Karpas-422 (cell line): ENCODE measurements around the gene ATG9B. TPM values are rescaled to one million over a fixed set of nuclear protein-coding genes. Genes with fewer than 3 reads are reported as not detected.
A peak's percentile ranks its signal among the peaks of the same experiment; 100 is the strongest.

Source experiments
- DNase-seq: peaks from one replicate; pipeline ENCODE4 v3.0.0-alpha.2; 2015
- H2AFZ ChIP-seq: fragments of 200-600 bp; sonication (generic); 2 replicates; pipeline ENCODE4 v1.6.1; 2014; ENCODE audit warnings: antibody characterized with exemption, low read length, mixed read lengths
- H3K27ac ChIP-seq: fragments of 200-600 bp; sonication (generic); 2 replicates; pipeline ENCODE4 v1.5.1; 2014; ENCODE audit warnings: mild to moderate bottlenecking, low read length, moderate library complexity
- H3K27me3 ChIP-seq: fragments of 200-600 bp; sonication (generic); 2 replicates; pipeline ENCODE4 v1.6.1; 2014; ENCODE audit warnings: low read length, mixed read lengths
- H3K36me3 ChIP-seq: fragments of 200-600 bp; sonication (generic); 2 replicates; pipeline ENCODE4 v1.6.1; 2014; ENCODE audit warnings: low read length, mixed read lengths; ENCODE audit not compliant: insufficient read depth
- H3K4me1 ChIP-seq: fragments of 200-600 bp; sonication (generic); 2 replicates; pipeline ENCODE4 v1.6.1; 2014; ENCODE audit warnings: mild to moderate bottlenecking, low read length, mixed read lengths
- H3K4me2 ChIP-seq: fragments of 200-600 bp; sonication (generic); 2 replicates; pipeline ENCODE4 v1.6.1; 2014; ENCODE audit warnings: low read length, low read depth, mild to moderate bottlenecking; ENCODE audit not compliant: poor library complexity, severe bottlenecking
- H3K4me3 ChIP-seq: fragments of 200-600 bp; sonication (generic); 2 replicates; pipeline ENCODE4 v1.5.1; 2014; ENCODE audit warnings: mild to moderate bottlenecking, antibody characterized with exemption, low read length, mixed read lengths
- H3K79me2 ChIP-seq: fragments of 200-600 bp; sonication (generic); 2 replicates; pipeline ENCODE4 v1.6.1; 2014; ENCODE audit warnings: mild to moderate bottlenecking, low read length, mixed read lengths
- H3K9ac ChIP-seq: fragments of 200-600 bp; sonication (generic); 2 replicates; pipeline ENCODE4 v1.6.0; 2014; ENCODE audit warnings: low read length
- H3K9me2 ChIP-seq: fragments of 200-600 bp; sonication (generic), shearing (Covaris generic); replicated peaks from 2 replicates; pipeline ENCODE4 v1.6.0; 2014; ENCODE audit warnings: mild to moderate bottlenecking, low read length, moderate library complexity; ENCODE audit not compliant: insufficient read depth
- H3K9me3 ChIP-seq: fragments of 300-700, 200-600 bp; sonication (generic); 2 replicates; pipeline ENCODE4 v1.6.1; 2014; ENCODE audit warnings: low read length, mixed read lengths
- H4K20me1 ChIP-seq: fragments of 200-600 bp; sonication (generic); 2 replicates; pipeline ENCODE4 v1.6.1; 2014; ENCODE audit warnings: mild to moderate bottlenecking, antibody characterized with exemption, low read length, low read depth; ENCODE audit not compliant: insufficient read depth
- total RNA-seq: library from RNA; depleted of rRNA; stranded (reverse); fragments of >200 nt; shearing (Covaris generic); gene quantifications from 2 replicates; pipeline ENCODE4 v1.2.3, GENCODE V29; 2014; ENCODE audit warnings: low replicate concordance

ATG9B gene
- total RNA-seq, 1 experiment from 2014 or later: 0.78 TPM

DNA sequence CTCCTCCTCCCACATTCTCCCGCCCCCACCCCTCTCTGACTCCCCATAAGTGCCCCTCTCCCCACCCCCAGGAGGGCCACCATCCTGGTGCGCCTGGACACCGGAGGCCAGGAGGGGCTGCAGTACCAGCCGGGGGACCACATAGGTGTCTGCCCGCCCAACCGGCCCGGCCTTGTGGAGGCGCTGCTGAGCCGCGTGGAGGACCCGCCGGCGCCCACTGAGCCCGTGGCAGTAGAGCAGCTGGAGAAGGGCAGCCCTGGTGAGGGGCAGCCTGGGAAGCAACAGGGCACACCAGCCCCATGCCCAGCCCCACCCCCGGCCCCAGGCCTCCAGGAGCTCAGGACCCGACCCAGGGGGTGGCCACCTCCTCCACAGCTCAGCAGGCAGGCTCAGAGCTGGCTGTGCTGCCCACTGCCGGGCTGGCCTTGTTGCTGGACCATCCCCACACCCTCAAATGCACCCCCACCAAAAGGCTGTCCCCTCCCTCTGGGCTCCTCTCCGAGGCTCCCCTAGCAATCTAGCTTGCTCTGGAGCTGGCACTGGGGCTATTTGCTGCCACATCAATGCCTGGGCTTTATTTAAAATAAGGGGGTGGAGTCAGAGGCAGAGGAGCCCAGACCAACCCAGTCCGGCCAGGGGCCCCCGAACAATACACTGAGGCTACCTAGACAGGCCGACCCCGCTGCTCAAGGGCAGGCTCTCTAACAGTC, 14.8 kb downstream of the ATG9B start:
- H3K4me1 ChIP-seq: peaks cover 47% of the 10 kb centered on the region
- DNase-seq: peak; percentile 75
- no peaks in the 10 kb centered on the region for H3K9me2 ChIP-seq
- no peaks in the 10 kb centered on the region for H3K36me3 ChIP-seq
- H3K27ac ChIP-seq: peak overlapping the region; percentile 43; the same call in 1 of the 2 replicates
- H3K4me3 ChIP-seq: peak overlapping the region; percentile 81
- no peaks in the 10 kb centered on the region for H3K27me3 ChIP-seq
- H3K4me2 ChIP-seq: peak overlapping the region; percentile 82
- no peaks in the 10 kb centered on the region for H4K20me1 ChIP-seq
- no peaks in the 10 kb centered on the region for H3K9me3 ChIP-seq
- H2AFZ ChIP-seq: peak overlapping the region; percentile 25; the same call in 1 of the 2 replicates
- peaks cover 7% of the 10 kb centered on the region; the same call in 1 of the 2 replicates for H3K79me2 ChIP-seq
- H3K9ac ChIP-seq: peak overlapping the region; percentile 88

- Histone ChIP-seq H3K27me3 (no peaks in the 10 kb centered on the region), H3K27ac (peak overlapping the region; percentile 43; the same call in 1 of the 2 replicates), H3K9me3 (no peaks in the 10 kb centered on the region), H3K9ac (peak overlapping the region; percentile 88), H2AFZ (peak overlapping the region; percentile 84; the same call in 1 of the 2 replicates), H3K79me2 (peaks cover 7% of the 10 kb centered on the region; the same call in 1 of the 2 replicates), H3K36me3 (no peaks in the 10 kb centered on the region), H3K9me2 (no peaks in the 10 kb centered on the region), H3K4me1 (peaks cover 39% of the 10 kb centered on the region), H3K4me2 (peak overlapping the region; percentile 82), H4K20me1 (no peaks in the 10 kb centered on the region), H3K4me3 (peak overlapping the region; percentile 81)
- DNase-seq: peak; percentile 96
Observed at GRCh38 chr7:151008511-151009323, 15.6 kb downstream of the ATG9B start.

GRCh38 chr7:151008143-151008510, 16.2 kb downstream of the ATG9B start:
- no peaks in the 10 kb centered on the region for H3K9me2 ChIP-seq
- H3K4me2 ChIP-seq: peak overlapping the region; percentile 82
- H3K79me2 ChIP-seq: peaks cover 7% of the 10 kb centered on the region; the same call in 1 of the 2 replicates
- peak overlapping the region; percentile 84; the same call in 1 of the 2 replicates for H2AFZ ChIP-seq
- no peaks in the 10 kb centered on the region for H3K27me3 ChIP-seq
- no peaks in the 10 kb centered on the region for H3K36me3 ChIP-seq
- H3K4me3 ChIP-seq: peak overlapping the region; percentile 81
- H3K4me1 ChIP-seq: peaks cover 33% of the 10 kb centered on the region
- no peaks in the 10 kb centered on the region for H4K20me1 ChIP-seq
- no peaks in the 10 kb centered on the region for H3K9me3 ChIP-seq
- H3K9ac ChIP-seq: peak overlapping the region; percentile 88
- no peak overlapping the region for H3K27ac ChIP-seq
- DNase-seq: peak; percentile 66

GRCh38 chr7:151007469-151007898, 16.8 kb downstream of the ATG9B start:
- Histone ChIP-seq H4K20me1 (no peaks in the 10 kb centered on the region), H3K79me2 (peaks cover 7% of the 10 kb centered on the region; the same call in 1 of the 2 replicates), H3K4me3 (peak overlapping the region; percentile 81; the same call in 1 of the 2 replicates), H3K36me3 (no peaks in the 10 kb centered on the region), H3K9me3 (no peaks in the 10 kb centered on the region), H3K4me2 (peak overlapping the region; percentile 82), H3K9ac (peak overlapping the region; percentile 88), H3K27ac (no peak overlapping the region), H2AFZ (0 out of 2 replicates have a peak overlapping the region, but pooled peaks have one; percentile 84), H3K4me1 (peaks cover 33% of the 10 kb centered on the region), H3K27me3 (no peaks in the 10 kb centered on the region), H3K9me2 (no peaks in the 10 kb centered on the region)
- no peak for DNase-seq

GRCh38 chr7:151006590-151007300, 17.5 kb downstream of the ATG9B start:
- Histone ChIP-seq H3K9me2 (no peaks in the 10 kb centered on the region), H3K9me3 (no peaks in the 10 kb centered on the region), H3K4me3 (no peak overlapping the region), H4K20me1 (no peaks in the 10 kb centered on the region), H3K4me1 (peaks cover 33% of the 10 kb centered on the region), H3K79me2 (peaks cover 7% of the 10 kb centered on the region; the same call in 1 of the 2 replicates), H3K36me3 (no peaks in the 10 kb centered on the region), H2AFZ (no peak overlapping the region), H3K4me2 (no peak overlapping the region), H3K9ac (no peak overlapping the region), H3K27ac (no peak overlapping the region), H3K27me3 (no peaks in the 10 kb centered on the region)
- DNase-seq: no peak

- no peak overlapping the region for H3K4me3 ChIP-seq
- H3K9me3 ChIP-seq: no peaks in the 10 kb centered on the region
- no peak overlapping the region for H2AFZ ChIP-seq
- peaks cover 30% of the 10 kb centered on the region for H3K4me1 ChIP-seq
- peaks cover 7% of the 10 kb centered on the region; the same call in 1 of the 2 replicates for H3K79me2 ChIP-seq
- H3K9me2 ChIP-seq: no peaks in the 10 kb centered on the region
- H4K20me1 ChIP-seq: no peaks in the 10 kb centered on the region
- DNase-seq: no peak
- H3K36me3 ChIP-seq: no peaks in the 10 kb centered on the region
- no peak overlapping the region for H3K27ac ChIP-seq
- no peaks in the 10 kb centered on the region for H3K27me3 ChIP-seq
- no peak overlapping the region for H3K4me2 ChIP-seq
- H3K9ac ChIP-seq: no peak overlapping the region
Observed at GRCh38 chr7:151005566-151005965, 18.7 kb downstream of the ATG9B start.

DNA sequence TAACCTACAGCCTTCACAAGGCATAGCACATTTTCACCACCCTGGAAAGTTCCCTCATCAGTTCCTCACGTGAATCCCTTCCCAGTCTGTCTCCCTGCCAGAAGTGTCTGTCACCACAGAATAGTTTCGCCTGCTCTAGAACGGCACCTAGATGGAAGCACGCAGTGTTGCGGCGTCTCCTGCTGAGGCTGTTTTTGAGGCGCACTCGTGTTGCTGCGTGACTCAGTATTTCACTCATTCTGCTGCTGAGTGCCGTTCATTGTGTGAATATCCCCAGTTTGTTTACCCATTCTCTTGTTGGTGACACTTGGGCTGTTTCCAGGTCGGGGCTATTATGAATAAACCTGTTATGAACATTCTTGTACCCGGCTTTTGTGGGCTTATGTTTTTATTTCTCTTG, 20.7 kb downstream of the ATG9B start:
- Histone ChIP-seq H3K36me3 (no peaks in the 10 kb centered on the region), H2AFZ (no peak overlapping the region), H3K4me1 (peaks cover 12% of the 10 kb centered on the region), H3K4me2 (no peak overlapping the region), H3K9me2 (no peaks in the 10 kb centered on the region), H3K79me2 (no peaks in the 10 kb centered on the region), H3K27ac (no peak overlapping the region), H3K27me3 (no peaks in the 10 kb centered on the region), H3K9ac (no peak overlapping the region), H3K9me3 (no peaks in the 10 kb centered on the region), H4K20me1 (no peaks in the 10 kb centered on the region), H3K4me3 (no peak overlapping the region)
- DNase-seq: no peak
